Occipital lobe (tissue), 2 donors: ENCODE results near the gene CGNL1. TPM values are rescaled to one million over a fixed set of nuclear protein-coding genes. Genes with fewer than 3 reads are reported as not detected.

Experiments
- DNase-seq: peaks from one replicate; lab custom pipeline; 2025; lab: John Stamatoyannopoulos, UW
- total RNA-seq: library from RNA; depleted of rRNA; stranded (reverse); fragments of >200 nt; gene quantifications from one replicate; pipeline ENCODE4 v1.2.3, GENCODE V29; 2014

Gene CGNL1
- total RNA-seq, 1 donor from 2014 or later: 5.3 TPM

DNA sequence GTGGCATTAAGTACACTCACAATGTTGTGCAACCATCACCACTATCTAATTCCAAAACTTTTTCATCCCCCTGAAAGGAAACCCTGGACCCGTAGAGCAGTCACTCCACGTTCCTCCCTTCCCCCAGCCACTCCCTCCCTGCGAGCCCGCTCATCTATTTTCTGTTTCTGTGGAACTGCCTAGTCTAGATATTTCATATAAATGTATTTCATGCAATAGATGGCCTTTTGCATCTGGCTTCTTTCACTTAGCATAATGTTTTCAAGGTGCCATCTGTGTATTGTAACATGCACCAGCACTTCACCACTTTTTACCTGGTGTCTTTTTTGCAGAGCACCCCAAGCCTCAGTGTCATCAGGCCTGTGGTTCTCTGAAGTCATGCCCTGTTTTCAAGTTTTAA is 10.7 kb downstream of the CGNL1 start:
- no peak for DNase-seq

DNA sequence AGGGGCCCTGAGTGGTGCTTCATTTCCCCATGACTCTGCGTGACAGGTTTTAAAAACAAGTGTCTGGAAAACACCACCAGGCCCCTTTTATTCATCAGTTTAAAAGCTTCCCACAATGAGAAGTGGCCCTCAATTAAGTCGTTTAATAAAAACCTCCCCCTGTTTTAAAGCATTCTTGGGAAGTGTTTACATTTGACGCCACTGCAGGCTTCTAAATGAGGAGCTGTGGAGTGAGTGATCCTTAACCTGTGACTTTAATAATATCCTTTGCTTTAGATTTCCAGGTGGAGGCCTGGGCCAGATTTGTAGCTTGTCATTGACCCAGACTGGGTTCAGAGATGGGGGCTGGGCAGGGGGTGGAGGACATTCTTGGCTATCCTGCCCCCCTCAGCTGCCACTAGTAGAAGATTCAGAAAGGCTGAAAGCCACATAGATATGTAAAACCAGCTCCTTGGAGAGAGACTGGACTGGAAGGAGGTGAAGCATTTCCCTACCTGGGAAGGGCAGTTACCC is 11.3 kb downstream of the CGNL1 start:
- no peak for DNase-seq

DNA sequence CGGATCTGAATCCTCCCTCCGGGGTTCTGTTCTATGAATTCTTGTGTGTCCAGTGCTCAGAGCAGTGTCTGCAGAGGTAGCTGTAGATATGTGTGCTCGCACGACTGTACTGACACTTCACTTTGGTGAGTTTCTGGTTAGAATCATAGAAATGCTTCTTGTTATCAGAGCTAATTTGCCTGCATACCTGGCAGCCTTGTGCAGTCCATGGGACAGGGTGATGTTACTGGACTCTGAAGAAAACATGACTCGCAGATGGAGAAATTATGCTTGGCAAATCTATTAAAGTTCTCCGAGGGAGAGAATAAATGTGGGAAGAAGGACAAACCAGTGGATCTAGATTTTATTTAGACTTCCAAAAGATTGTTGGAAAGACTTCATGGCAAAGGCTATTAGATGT is 12.2 kb downstream of the CGNL1 start:
- no peak for DNase-seq

DNA sequence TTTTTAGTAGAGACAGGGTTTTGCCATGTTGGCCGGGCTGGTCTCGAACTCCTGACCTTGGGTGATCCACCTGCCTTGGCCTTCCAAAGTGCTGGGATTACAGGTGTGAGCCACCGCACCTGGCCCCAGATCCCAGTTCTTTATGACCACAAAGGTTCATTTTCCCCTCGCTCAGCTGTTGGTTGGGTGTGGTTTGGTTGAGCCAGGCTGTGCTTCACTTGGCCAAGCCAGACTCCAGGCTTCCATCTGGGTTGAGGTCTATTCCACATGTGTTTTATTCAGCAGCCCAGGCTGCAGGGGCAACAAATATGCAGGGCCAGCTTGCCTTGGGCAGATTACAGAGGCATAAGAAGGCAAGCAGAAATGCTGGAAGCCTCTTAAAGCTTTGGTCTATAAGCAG is 13.7 kb downstream of the CGNL1 start:
- no peak for DNase-seq

DNA sequence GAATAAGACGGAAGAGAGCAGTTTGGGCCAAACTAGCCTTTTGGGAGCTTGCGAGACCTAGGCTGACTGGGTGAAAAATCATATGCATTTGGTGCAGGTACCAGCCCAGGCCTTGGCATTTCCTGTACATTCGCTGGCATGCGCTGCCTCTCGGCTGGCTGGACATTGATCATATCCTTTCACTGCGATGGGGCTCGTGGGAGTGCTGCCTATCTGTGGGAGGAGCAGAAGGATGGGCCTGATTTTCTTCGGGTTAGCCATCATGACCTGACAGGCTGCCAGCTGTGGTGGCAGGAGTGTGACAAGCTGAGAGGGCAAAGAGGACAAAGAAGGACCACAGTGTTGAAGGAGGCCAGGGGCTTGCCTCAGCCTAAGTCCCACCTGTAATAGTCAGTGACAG is 14.3 kb downstream of the CGNL1 start:
- DNase-seq: no peak

DNA sequence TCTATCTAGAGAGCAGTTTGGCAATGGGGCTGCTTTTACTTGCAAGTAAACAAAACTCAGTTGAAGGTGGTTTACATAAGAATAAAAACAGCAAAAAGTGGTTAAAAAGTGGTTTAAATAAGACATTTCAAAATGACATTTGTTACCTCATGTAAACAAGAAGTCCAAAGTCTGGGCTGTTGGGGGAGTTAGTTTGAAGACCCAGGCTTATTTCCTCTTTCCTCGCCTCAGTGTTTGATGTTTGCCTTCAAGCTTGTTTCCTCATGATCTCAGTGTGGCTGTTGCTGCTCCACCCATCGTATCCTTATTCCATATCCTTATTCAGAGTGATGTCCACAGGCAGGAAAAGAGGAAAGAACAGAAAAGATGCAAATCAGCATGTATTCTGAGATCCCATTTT is 15.2 kb downstream of the CGNL1 start:
- DNase-seq: no peak

DNA sequence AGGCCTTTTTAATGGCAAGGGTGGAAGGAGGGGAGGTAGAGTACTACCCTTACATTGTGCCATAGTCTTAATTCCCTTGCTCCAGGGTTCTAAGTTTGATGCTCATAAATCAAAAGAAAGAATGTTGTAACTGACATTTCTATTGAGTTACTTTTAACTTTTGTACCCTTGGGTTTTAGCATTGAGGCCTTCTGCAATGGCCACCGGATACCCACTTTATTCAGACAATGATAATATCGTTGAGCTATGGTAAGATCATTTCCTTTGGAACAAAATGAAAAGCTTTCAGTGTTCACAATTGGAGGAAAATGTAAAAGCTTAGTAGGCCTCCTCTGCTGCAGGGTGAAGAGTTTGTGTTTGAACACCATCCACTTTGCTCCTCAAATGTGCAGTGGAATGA is 16.8 kb downstream of the CGNL1 start:
- DNase-seq: no peak

DNA sequence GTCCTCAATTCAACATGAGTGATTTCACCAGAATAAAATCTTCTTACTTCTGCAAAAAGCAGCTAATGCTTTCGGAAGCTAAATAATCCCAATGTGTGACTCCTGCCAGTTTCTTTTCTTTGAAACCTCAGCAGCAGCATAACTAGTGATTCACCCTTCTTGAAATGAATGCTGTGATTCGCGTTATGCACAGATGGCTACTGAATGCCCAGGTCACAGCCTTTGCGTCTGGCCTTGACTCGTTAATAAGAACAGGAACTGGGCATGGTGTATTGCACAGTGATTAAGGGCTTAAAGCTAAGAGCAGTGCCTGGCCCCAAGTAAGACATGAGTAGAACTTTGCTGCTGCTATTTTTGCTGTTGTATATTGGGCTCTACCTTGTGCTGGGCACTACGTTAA is 19.0 kb downstream of the CGNL1 start:
- no peak for DNase-seq

DNA sequence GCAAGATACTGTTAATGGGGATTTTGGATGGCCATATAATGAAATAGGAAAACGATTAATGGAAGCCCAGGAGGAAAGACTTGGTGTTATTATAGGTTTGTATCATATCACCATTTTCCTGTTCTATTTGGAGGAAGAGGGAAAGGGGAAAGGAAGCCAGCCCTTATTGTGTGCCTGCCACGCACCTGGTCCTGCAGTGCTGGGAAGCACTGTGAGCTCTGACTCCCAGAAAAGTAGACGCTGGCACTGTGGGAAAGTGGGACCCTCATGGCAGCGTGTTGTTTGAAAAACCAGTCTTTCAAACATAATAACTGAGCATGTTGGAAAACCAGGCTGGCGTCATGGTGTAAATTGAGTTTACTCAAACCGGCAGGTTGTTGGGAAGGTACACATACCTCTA is 22.0 kb downstream of the CGNL1 start:
- DNase-seq: no peak

DNA sequence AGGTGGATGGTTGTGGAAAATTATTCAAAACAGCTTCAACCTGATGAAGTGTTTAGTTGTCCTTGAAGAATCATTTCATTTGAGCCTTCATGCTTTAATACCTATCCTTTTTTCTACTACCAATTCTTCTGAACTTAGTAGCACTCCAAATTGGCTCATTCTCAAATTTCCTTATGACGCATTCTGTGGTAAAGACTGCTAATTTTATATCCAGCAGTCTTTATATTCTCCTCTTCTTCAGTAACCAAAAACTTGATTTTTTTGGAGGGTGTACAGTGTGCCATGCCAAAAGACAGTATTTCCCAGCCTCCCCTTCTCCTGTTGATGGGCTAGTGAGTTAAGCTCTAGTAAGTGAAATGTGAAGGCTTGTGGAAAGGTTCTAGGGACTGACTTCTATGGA is 25.2 kb downstream of the CGNL1 start:
- no peak for DNase-seq

DNA sequence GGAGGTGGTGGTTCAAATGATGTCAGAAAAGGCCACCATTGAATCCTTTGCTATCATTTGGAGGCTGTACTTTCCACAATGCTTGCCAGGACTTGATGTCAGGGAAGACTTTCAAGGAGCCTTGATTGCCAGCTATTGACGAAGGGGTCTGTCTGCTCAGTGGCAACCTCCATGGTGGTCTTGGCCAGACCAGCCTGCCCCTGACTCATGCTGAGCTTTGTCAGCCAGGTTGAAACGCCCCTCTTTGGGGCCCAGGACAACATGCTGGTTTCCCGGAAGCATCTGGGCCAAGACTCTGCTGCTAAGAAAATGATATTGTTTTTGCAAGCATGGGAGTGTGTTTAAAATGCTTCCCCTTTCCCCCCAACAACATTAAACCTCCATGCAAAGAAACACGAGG is 26.7 kb downstream of the CGNL1 start:
- no peak for DNase-seq

DNA sequence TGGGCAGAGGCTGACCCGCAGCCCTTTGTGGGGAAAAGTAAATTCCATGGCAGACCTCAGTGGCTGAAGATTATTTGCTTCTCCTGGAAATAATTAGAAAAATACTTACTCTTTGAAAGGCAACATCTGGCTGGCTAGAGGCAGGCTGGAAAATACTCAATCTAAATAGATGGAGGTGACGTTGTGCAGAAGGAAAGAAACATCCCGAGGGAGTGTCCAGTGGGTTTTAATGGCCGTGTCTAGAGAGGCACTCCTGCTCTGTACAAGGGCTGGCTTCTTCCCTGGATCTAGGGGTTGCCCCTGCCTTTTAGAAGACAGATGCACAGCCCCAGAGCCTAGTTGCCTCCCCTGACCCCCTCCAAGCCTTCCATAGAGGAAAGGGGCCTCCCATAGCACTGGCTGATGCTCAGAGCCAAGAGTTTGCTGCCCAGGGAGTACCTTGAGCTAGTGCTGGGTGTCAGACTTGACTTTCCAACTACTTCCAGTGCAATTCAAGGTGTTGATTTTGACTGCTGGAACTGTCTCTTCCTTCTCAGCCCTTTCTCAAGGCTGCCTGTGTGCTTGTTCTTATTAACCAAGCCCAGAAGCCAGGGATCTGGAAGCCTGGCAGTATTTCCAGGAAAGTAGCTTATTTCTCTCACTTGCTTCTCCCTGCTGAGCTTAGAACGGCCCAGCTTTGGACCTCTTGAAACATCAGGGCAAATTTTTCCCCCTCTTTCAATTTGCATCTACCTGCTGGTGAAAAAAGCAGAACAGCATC is 27.4 kb downstream of the CGNL1 start:
- DNase-seq: no peak

DNA sequence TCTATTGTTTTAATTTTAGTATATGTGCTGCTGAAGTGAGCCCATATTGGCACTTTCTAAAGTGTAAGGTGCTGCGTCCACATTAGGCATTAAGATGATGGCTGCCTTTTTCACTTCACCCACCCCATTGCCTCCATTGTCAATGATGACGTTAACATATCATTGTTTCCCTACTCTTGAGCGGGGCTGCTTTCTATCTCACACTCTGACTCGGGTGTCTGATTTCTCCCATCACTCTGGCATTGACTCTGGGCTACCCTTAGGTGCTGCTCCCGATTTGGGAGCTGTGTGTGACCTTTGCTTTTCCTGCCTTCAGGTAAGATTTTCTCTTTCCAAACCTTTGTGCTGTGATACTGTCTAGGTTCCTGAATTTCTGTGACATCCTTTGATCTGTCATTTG is 28.8 kb downstream of the CGNL1 start:
- no peak for DNase-seq

DNA sequence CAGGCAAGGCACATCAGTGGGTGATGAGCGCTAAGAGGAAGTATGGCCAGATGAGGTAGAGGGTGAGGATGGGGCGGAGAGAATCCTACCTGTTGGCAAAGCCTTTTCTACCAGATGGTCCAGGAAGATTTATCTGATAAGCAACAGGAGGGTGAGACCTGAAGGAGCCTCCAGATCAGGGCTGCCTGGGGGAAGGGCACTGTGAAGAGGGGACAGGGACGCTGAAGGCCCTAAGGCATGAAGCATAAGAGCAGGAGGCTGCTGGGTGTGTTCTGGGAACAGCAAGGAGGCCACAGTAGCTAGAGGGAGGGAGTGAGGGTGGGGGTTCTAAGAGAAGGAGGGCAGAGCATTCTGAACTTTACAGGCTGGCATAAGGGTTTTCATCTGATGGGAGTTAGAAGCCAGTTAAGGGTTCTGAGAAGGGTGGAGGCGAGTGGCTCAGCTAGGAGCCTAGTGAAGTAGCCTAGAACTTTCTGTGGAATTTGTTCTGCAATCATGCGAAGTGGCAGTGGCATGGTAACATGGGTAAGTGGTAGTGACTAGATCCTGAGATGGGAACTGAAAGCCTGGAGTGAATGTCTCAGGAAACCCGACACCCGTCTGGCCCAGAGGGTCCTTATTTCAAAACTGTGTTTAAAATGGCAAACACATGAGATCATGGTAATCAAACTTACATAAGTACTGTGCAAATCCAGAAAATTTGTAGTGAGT is 29.9 kb downstream of the CGNL1 start:
- no peak for DNase-seq

DNA sequence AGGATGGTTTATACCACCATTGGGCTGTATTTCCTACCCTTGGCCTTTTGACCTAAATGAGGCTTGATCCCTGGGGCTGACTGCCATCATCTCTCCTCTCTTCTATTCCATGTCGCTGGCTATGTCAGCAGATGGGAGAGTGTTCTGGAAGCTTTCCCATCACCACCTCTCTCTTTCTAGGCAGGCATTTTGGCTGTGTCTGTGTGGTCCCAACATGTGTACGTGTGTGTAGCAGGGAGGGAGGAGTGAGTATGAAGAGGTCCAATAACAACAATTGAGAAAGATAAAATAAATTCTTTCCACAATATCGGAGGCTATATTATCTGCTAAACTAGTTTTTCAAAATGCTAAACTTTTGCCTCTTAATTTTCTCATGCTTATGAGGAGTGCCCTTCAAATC is 34.1 kb downstream of the CGNL1 start:
- DNase-seq: no peak

DNA sequence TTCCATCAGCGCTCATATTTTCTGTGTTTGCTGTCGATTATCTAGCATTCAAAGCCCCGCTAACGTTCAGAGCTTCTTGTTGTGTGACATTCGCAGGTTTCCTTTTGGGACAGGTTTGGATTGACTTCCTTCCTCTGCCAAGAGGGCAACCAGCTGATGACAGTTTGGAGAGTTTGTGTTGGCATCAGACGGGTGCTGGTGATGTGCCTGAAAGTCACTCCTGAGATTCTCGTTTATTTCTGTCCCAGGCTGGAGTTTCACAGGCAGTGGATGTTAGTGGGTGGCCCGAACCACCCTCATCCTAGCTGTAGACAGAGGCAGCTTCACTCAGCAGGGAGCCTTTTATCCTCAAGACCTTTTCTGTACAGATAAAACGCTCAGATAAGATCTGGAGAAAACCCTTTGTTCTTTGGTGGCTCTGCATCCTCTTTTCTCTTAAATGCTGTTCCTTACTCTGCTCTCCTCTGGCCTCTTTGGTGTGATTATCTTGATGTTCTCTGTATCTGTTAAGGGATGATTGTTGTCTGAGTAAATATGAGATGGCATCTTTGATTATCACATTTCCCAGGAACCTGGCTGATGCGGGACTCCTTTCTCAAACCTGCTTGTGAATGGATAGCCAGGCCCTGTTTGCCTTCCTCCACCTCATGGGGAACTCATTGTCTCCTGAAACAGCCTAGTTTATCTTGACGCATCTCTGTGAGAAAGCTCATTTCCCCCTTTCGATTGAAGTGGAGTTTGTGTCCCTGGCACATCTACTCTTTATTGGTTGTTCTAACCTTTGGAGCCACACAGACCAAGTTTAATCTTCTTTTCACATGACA is 35.9 kb downstream of the CGNL1 start:
- DNase-seq: no peak

DNA sequence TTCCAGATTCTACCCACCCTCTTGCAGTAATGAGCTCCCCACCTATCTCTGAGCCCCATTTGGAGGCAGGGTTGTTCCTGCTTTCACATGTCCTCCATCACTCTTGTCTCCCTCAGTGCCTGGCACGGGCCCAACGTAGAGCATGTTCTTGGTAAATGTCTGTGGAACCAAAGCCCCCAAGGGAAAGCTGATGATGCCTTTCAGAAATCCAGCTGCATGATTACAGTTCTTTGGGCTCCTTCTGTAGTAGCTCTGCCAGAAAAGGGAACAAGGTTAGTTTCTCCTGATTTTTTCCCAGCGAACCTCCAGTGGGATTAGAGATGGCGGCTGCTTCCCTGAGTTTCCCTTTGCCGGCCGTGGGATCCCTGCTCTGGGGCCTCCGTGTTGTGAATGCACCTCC is 39.3 kb downstream of the CGNL1 start:
- DNase-seq: no peak

DNA sequence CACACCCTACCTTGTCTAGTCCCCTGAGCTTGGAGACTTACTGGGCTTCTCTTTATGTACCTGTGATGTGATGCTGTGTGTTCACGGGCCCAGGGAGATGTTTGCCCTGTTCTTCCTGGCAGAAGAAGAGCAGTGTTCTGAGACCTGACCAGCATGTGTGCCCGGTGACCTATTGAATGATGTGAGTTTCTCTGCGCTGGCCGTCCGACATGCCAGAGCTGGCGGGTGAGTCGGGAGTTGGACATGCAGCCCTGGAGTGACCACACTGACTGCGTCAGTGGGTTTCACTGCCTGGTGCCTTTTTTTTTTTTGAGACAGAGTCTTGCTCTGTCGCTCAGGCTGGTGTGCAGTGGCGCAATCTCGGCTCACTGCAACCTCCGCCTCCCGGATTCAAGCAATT is 42.3 kb downstream of the CGNL1 start:
- DNase-seq: no peak

DNA sequence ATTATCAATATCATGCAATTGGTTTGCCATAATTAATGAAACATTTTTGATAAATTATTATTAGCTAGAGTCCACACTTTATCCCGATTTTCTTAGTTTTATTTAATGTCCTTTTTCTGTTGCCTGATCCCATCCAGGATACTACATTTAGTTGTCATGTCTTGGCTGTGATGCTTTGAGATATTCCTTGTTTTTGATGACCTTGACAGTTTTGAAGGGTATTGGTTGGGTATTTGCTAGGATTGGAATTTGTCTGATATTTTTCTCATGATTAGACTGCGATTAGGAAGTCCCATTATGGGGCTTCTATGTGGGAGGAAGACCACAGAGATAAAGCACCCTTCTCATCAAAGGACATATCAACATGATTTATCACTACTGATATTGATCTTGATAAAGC is 43.0 kb downstream of the CGNL1 start:
- no peak for DNase-seq

DNA sequence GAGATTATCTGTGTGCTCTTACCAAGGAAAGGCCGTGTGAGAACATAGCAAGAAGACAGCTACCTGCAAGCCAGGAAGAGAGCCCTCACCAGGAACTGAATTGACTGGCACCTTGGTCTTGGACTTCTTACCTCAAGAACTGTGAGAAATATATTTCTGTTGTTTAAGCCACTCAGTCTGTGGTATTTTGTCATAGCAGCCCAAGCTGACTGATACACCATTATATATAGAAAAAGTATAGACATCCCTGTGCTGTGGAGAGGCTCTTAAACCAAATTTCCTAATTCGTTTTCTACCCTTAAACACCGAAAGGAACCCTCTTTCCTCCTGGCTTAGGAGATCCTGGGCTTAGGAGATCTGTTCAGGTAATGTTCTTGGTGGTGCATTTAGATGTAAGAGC is 44.8 kb downstream of the CGNL1 start:
- DNase-seq: no peak

DNA sequence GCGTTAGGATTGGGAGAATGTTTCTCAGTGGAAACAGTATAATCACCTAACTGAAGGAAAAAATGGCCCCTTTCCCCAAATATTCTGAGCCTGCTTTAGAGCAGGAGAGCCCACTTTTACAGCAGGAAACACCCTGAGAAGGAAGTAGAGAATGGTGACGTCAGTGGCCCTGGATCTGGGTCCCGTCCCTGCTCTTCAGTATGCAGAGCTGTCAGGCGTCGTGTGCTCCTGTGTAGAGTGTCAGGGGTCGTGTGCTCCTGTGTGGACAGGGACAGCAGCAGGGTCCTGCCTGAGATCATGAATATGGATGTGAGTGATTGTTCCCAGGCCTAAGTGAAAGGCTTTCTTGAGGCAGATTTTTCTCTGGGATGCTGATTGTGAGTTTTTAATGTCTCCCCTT is 45.2 kb downstream of the CGNL1 start:
- DNase-seq: no peak

DNA sequence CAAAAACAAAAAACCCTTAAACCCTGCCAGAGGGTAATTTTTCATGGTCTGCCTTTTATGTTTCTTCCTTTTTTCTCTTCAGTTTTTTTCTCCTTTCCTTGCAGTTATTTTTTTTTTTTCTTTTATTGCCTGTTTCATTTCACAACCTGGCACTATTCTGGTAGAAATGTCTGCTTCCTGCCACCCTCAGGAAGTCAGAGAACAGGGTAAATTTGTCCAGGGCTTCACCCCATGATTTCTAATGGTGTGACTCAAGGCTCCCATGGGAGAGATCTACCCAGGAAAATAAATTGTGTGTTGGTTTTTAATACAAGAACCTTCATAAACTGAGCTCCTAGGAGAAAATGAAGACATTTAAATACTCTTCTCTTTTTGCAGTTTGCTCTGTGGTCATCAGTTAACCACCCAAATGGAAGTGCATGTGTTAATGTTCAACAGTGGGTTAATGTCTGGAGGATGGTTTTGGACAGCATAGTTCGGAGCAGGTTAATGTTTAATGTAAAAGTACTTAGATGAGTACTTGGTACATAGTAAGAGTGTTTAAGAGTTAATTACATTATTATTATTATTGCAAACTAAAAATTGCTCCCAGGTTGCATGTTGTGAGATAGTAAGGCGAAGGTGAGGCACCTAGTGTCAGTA is 45.9 kb downstream of the CGNL1 start:
- no peak for DNase-seq
